GM21723 (cell line): ENCODE results near the gene AUTS2.
"Not testable (repeated sequence)": the region's sequence is repeated elsewhere in the genome, so short reads cannot be mapped to it uniquely, and the experiment has no call there.

ENCODE experiments used
- ATAC-seq: cut with Tn5 transposase; IDR thresholded peaks from one replicate; pipeline ENCODE4 v1.9.1; 2021; ENCODE audit warnings: mild to moderate bottlenecking, moderate library complexity; ENCODE audit not compliant: unreplicated experiment

The AUTS2 gene

DNA sequence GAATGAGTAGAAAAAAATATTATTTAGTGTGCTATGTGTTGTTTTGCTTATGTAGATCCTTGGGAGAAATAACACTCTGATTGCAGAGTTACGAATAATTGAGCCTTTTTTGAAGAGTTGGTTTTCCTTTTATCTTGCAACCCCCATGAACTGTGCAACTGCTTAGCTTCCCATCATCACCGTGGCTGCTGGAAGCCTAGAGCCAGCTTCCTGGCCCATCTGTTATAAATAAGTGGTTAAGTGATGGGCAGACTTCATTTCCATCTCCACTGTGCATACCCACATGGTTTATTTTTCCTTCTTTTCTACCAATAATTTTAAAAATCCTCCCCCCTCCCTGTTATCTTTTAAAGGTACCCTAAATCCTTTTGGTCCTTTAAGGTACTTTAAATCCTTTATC lies 978.8 kb downstream of the AUTS2 start:
- no peak for ATAC-seq

DNA sequence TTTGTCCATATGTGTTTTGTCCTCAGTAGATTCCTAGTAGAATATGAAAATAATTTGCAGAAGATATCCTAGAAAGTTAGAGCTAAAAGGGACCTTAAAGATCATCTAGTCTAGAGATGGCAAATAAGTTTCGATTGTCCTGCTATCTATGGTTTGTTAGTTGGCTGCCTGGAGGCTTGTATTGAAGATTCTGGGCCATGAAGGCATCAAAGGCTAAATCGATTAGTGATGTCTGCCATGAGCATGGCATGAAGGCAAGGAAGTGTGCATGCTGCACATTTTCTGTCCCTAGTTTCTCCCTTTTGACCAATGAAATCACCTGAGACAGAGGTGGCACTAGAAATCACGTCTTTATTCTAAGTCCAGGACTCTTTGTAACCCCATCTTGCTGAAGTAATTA lies 979.9 kb downstream of the AUTS2 start:
- no peak for ATAC-seq

DNA sequence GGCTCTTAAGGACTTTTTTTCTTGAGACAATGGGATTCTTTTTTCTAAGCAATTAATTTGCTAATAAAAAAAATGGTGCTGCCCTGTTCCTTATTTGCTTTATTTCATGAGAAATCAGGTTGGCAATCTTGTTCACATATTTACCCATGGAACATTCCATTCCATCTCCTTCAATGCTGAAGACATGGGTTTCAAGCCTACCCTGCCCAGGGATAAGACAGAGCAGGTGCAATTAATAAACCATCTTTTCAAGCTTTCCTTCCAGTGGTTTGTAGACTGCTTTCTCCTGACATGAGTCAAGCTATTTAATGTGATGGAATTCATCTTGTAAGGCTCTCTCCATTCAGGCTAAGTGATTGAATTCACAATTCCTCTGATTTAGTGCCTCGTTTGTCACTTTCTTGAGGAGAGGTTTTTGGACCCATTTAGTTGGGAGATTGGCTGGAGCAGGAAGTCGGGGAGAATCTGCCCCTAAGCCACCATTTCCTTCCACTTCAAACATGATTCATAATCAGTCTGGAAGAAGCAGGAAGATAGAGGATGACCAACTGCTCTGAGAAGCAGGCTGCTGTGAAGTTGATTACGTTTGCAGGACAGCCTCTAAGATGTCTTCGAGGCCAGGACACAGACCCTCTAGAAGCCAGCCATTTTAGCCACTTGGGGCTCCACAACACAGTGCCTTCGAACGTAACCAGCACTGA lies 981.3 kb downstream of the AUTS2 start:
- ATAC-seq, result no peak

DNA sequence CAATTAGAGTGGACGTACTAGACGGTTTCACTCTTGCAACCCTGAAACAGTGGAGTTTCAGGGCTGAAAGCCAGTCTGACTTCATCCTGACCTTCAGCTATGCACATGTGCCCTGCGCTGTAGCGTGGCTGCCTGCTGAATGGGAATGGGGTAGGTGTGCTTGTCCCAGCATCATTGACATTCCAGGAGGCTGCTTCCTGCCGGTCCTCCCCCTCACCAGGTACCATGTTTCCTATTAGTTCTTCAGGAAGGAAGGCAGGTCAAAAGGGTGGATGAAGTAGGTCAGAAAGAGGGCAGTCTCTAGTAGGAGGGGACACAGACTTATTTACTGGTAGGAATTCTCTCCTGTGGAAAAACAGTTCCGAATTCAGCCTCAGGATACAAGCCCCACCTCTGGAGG lies 981.9 kb downstream of the AUTS2 start:
- no peak for ATAC-seq

DNA sequence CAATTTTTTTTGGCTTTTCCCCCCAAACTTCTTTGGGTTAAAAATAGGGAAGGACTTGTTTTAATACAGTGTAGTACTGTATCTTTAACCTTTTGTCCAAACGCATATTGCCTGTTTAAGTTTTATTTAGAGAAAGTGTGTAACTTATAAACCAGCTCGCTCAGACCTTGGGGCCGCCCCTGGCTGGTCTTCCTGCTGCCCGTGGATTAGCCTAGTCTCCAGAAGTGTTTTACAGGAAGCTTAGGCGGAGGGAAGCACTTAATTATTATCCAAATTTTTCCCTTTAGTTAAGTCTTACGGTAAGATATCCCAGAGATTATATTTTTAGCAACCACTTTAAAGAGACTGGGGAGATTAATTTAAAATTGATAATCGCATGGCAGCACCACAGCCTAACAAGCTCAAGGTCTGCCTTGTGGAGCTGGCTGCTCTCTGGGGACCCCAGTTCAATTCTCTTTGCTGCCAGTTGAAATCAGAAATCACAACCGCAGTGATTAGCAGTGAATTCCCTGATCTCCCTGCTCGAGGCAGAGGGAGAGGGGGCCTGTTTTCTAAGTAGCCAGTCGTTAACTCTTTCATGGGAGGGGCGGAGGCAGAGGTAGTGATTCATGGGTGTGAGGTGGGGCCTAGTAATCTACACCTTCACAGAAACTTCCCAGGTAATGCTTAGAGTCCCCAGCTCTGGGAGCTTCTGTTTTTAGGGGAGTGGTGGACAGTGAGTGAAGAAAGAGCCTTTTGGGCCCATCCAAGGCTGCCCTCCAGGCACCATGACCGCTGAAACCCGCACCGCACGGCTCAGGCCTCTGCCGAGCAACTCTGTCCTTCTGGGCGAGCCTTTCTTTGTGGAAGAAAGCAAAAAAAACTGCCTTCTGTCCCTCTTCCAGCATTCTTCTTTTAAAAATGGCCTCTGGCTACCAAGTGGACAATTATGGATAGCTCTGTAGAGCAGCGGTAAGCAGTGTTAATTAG lies 984.9 kb downstream of the AUTS2 start:
- ATAC-seq, result no peak

DNA sequence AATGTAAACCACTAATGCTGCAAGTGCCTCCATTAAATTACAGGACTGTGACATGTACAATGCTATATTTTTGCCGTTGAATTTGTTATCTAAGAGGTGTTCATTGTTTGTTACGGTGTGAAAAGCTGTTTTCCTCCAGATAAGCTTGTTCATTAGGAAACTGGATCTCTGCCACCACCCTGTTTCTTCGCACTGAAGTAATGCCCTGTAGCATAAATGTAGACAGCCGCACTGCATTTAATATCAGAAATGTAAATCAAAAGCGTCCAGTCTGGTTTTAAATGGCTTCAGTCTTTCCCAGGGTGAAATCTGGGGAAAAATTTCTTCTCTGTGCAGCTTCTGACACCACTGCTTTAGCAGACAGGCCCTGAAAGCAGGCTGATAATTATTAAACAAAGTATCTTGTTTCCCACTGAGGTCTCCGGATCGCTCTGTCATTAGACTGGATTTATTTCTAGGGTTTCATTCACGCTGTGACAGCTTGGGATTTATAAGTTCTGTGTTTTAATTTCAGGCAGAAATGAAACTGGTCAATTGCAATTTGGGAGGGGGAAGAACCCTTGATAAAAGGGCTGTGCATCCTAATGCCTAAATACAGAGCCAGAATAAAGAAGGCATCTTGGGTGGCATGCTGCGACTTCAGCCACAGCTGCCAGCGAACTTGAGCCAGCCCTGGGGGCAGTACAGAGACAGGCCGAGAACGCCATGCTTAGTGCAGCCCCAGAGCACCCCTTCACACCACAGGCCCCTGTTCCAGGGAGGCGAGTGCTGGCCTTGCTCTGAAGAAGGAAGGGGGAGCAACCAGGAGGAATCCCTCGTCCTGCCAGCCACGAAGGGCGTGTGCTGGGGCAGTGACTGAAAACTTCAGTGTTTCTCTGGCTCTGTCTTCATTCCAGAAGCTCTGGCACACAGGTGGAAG lies 985.9 kb downstream of the AUTS2 start:
- no peak for ATAC-seq

DNA sequence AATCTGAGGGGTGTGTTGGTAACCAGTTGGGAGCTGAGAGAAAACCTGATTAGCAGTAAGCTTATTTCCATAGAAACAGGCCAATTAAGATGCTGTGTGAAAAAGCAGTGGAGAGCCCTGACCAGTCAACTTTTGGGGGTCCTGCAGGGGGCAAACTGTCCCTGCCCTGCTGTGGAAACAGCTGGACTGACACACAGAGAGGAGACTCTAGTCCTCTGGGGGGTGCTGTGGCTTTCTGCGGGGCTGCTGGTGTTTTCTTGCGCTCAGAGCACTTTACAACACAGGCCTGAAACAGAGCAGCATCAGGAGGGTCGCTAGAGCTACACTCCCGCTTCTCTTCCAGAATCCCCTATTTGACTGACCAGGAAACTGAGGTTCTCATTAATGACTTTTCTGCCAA lies 986.8 kb downstream of the AUTS2 start:
- no peak for ATAC-seq

DNA sequence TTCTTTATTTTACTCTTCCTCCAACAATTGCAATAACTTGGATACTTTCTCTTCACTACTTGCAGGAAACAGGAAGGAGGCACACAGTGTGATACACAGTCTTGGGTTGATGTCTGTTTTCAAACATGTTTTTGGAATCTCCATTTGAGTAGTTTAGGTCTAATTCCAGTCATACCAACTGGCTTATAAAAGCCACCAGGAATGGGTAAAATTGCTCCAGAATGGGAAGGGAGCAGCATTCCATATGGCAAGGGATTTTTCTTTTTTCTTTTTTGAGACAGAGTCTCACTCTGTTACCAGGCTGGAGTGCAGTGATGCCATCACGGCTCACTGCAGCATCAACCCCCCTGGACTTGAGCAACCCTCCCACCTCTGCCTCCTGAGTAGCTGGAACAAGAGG lies 988.5 kb downstream of the AUTS2 start:
- no peak for ATAC-seq

DNA sequence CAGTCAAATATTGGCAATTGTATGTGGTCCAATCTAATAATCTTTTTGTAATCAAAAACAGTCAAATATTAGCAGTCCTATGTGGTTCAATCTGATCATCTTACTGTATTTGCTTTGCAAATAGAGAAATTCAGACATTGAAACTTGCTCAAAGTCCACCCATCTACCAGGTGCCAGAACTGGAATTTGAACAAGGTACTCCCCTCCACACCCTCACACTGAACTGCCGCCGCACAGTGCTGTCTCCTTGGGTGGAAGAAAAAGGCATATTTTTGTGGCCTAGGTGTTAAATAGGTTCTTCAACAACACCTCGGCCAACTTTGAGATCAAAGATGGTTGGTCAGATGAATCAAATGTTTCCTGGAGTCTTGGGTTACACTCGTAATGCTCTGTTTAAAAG lies 989.5 kb downstream of the AUTS2 start:
- no peak for ATAC-seq

DNA sequence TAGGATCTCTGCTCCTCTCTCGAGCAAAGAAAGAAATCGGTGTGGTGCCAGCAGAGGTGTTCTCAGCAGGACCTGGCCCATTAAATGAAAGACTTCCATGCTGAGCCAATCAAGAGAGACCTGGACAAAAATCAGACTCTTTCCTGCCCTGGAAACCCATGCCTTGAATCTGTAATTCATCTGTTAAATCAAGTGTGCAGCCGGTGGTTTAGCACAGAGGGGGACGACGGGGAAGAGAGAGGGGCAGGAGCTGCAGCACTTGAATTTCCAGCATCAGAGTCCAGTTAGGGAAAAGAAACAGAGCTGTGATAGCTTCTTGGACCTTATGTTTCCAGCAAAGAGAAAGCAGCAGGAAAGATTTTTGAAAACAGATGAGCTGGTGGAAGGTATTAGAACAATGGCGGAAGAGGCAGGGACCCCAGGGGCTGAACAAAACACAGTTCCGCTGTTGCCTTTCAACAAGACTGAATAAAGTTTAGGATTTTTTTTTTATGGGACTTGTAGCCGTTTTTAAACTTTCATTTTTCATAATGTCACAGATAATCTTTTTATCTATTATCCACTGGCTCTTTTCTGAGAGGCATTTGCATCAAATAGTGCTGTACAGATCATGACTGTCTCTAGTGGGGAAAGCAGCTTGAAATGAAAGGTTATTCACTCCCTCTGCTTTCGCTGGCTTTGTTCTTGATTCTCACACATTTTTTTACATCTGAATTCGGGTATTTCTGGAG lies 990.1 kb downstream of the AUTS2 start:
- no peak for ATAC-seq

DNA sequence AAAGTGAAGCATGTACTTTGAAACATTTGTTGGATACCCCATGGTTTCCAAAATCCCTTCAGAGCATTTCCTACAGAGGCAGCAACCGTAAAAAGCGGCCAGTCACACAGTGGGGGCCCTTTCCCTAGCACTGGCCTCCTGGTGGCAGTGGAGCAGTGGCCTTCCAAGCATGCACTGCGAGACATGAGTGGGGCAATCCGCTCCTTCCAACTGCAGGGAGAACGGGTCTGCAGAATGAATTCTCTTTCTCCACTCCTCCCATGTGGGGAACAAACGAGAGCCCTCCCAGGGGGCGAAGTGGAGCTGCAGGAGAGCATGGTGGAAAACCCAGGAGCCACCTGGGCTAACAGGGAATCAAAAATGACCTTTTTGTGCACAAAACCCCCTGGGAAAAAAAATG lies 990.7 kb downstream of the AUTS2 start:
- no peak for ATAC-seq

DNA sequence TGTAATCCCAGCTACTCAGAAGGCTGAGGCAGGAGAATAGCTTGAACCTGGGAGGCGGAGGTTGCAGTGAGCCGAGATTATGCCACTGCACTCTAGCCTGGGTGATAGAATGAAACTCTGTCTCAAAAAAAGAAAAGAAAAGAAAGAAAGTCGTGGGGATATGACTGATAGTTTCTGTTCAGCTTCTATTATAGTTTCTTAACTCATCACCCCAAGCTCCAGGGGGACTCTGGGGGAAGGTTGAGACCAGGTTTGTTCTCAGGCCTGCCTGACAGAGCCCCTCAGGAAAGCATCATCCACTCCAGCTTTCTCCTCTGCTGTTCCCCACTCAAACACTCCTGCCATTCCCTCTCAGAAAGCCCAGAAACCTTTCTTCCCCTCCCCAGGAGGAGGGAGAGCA lies 991.3 kb downstream of the AUTS2 start:
- no peak for ATAC-seq

DNA sequence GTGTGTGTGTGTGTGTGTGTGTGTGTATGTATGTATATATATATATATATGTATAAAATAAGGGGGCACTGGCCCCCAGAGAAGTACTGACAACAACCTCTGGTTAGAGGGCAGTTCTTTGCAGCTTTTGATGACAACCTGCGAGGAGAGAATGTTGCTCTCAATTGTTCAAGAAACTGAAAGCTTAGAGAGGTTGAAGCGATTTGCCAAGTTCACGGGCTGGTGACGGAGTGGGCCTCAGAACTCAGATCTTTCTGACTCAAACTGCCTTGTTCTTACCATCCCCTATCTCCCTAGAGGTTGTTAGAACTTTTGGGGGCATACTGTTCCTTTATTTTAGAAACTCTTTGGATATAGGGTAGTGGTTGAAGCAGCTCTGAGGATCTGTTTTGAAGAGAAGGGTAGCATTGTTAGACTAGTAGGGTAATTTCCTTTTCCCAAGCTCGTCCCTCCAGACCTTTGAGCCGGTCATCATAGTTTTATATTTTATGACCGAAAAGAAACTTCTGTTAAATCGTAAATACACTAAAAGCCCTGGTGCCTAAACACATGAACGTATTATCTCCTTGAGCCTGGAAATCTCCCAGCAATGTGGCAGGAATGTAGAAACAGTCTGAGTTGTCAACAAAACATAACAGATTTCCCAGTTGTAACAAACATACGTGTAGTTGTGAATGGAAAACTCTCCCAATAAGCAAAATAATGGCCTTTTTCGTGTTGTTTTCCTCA lies 992.0 kb downstream of the AUTS2 start:
- ATAC-seq, result no peak

DNA sequence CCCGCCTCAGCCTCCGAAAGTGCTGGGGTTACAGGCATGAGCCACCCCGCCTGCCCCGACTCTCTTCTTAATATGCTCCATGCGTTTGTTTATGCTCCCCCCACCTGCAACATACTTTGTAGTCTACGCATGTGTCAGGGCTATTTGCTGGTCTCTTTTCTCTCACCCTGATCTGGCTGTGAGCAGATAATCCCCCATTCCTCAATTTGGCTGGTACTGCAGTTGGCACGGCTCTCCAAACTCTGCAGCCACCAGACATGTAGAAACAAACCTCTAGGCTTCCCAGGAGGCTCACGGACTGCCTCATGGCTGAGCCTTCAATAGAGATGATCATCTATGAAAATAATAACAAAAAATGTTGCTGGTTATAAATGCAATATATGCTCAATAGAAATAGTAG lies 993.4 kb downstream of the AUTS2 start:
- ATAC-seq, result no peak

DNA sequence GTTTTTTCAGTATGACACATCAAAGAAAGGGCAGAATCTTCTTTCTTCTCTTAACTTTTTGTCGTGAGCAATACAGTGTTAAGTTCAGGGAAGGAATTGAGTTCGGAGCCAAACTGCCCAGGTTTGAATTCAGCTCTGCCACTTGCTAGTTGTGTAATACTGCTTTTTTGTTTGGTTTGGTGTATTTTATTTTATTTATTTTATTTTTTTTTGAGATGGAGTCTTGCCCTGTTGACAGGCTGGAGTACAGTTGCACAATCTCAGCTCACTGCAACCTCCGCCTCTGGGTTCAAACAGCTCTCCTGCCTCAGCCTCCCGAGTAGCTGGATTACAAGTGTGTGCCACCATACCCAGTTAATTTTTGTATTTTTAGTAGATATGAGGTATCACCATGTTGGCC lies 993.9 kb downstream of the AUTS2 start:
- ATAC-seq, result no peak

DNA sequence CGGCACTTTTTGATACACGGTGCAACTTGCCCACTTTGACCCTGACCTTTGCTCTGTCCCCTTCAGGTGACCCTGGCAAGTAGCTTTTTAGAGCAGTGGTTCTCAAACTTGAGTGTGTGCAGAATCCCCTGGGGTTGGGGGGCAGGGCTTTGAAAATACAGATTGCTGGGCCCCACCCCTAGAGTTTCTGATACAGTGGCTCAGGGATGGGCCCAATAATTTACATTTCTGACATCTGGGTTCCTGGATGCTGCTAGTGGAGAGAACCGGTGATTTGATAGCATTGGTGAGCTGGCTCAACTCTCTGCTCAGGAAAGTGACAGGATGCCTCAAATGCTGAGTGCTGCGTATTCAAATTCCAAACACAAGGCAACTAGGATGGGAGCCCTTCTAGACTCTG lies 995.9 kb downstream of the AUTS2 start:
- ATAC-seq, result no peak

DNA sequence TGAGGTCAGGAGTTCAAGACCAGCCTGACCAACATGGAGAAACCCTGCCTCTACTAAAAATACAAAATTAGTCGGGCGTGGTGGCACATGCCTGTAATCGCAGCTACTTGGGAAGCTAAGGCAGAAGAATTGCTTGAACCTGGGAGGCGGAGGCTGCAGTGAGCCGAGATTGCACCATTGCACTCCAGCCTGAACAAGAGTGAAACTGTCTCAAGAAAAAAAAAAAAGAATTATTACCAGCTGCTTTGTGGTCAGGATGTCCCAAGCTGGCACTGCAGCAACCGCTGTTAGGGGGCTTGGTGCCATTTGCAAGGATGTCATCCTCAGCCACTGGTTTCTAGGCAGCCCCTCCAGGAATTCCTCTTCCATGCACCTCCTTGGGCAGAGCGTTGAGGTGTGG lies 996.6 kb downstream of the AUTS2 start:
- ATAC-seq, result not testable (repeated sequence)

DNA sequence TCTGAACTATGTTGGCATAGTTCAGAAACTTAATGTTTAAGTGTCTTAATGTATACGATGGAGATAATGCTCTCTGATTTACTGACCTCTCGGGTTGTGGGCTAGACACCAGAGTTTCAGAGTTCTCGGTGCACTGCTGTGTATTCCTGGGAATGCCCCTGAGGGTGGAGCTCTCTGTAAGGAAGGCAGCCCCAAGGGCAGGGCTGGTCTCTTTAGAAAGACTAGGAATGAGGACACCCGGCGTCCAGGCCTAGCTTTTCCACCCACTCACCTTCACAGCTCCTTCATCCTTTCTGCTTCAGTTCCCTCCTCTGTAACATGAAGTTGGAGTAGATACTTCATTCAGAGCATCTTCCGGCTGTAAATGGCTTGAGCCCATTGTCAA lies 997.1 kb downstream of the AUTS2 start:
- peak; percentile 11 for ATAC-seq

DNA sequence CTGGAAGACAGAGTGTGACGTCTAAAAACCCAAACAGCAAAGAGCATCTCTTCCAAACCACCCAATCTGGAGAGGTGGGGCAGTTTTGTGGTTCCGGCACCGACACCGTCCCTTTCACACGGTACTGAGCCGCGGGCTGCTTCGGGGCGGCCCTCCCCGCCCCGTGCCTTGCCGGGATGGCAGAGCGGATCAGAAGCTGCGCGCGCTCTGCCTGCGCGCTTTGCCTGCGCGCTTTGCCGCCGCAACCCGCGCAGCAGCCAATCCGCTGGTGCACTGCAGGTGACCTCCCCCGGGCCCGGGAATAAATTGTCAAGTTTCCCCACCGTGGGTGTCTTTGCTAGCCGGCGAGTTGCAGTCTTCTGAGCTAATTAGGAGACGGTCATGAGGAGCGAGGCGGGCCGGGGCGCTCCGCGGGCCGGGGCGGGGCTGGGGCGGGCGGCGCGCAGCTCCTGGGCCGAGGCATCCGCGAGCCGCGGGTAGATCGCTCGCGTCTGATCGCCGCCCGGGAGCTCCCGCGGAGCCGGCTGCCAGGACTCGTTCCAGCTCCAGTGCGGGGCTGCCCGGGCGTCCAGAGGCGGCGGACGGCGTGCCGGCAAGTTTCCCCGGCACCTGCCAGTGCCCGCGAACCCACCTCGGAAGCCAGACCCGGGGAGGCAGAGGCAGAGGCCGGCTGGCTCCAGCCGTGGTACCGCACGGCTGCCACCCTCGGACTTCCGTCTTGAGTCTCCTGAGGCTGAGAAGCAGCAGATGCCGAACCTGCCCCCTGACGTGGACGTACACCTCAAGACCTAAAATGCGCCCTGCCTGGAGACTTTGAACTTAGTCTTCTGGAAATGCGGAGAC lies 997.7 kb downstream of the AUTS2 start:
- peak; percentile 70 for ATAC-seq
